ENCODE results near the gene PRCP. TPM values are rescaled to one million over a fixed set of nuclear protein-coding genes. Genes with fewer than 3 reads are reported as not detected.

Gene PRCP
- total and polyA plus RNA-seq, 2 experiments from 2014 or later = 33.3 to 52.8 TPM

GRCh38 chr11:82786001-82786400 is 114.2 kb downstream of the PRCP start:
- Histone ChIP-seq H3K27ac (ENCODE audit: low read depth) (no peak overlapping the region), H3K27me3 (ENCODE audit: insufficient read depth) (no peaks in the 10 kb centered on the region), H3K4me3 (no peak overlapping the region), H3K36me3 (ENCODE audit: insufficient read depth) (no peaks in the 10 kb centered on the region), H4K20me1 (replicated peaks; ENCODE audit: insufficient read depth) (no peaks in the 10 kb centered on the region), H3K9me2 (ENCODE audit: insufficient read depth) (no peaks in the 10 kb centered on the region), H3K4me1 (ENCODE audit: insufficient read depth) (peaks cover 4% of the 10 kb centered on the region; the same call in 1 of the 2 replicates), H3K4me2 (no peak overlapping the region), H3K79me2 (replicated peaks; ENCODE audit: insufficient read depth) (no peaks in the 10 kb centered on the region), H3F3A (replicated peaks; ENCODE audit: low read depth) (no peaks in the 10 kb centered on the region), H2AFZ (peak overlapping the region; percentile 56)
- Mint-ChIP-seq H3K9me3 (no peaks in the 10 kb centered on the region; the same call in 2 of the 3 replicates), H3K27me3 (ENCODE audit: insufficient read depth, low read depth, poor library complexity) (no peaks in the 10 kb centered on the region), H3K4me3 (no peak overlapping the region), H3K4me1 (peaks cover 7% of the 10 kb centered on the region; the same call in 2 of the 3 replicates), H3K27ac (no peak overlapping the region), H3K36me3 (ENCODE audit: low read depth) (no peaks in the 10 kb centered on the region)
- no peak for TF ChIP-seq ZNF114 (CRISPR knock-in tag; IDR thresholded peaks at IDR 0.05)
- TF ChIP-seq EZH2phosphoT487 (IDR thresholded peaks at IDR 0.05; ENCODE audit: unreplicated experiment) = no peak
- TF ChIP-seq EZH2 (IDR thresholded peaks at IDR 0.05; ENCODE audit: low read depth, unreplicated experiment) = no peak
- no peak for TF ChIP-seq CREB1 (CRISPR knock-in tag; IDR thresholded peaks at IDR 0.05; ENCODE audit: low read depth)
- no peak for TF ChIP-seq CTCF (conservative IDR thresholded peaks at IDR 0.05; ENCODE audit: low read depth in 2 of 2)
- TF ChIP-seq STAT1 (IDR thresholded peaks at IDR 0.05; ENCODE audit: unreplicated experiment) = no peak
- TF ChIP-seq POLR2AphosphoS5 (IDR thresholded peaks at IDR 0.05; ENCODE audit: low read depth) = no peak
- ATAC-seq (no peak), DNase-seq (ENCODE audit: low spot score) (no peak)

- Histone ChIP-seq H2AFZ (no peak overlapping the region), H4K20me1 (replicated peaks; ENCODE audit: insufficient read depth) (no peaks in the 10 kb centered on the region), H3K27ac (ENCODE audit: low read depth) (no peak overlapping the region), H3K9me2 (ENCODE audit: insufficient read depth) (no peaks in the 10 kb centered on the region), H3F3A (replicated peaks; ENCODE audit: low read depth) (no peaks in the 10 kb centered on the region), H3K27me3 (ENCODE audit: insufficient read depth) (no peaks in the 10 kb centered on the region), H3K4me3 (no peak overlapping the region), H3K79me2 (replicated peaks; ENCODE audit: insufficient read depth) (no peaks in the 10 kb centered on the region), H3K4me2 (no peak overlapping the region), H3K4me1 (ENCODE audit: insufficient read depth) (no peaks in the 10 kb centered on the region; the same call in 1 of the 2 replicates), H3K36me3 (ENCODE audit: insufficient read depth) (no peaks in the 10 kb centered on the region)
- Mint-ChIP-seq H3K9me3 (no peaks in the 10 kb centered on the region; the same call in 2 of the 3 replicates), H3K36me3 (ENCODE audit: low read depth) (no peaks in the 10 kb centered on the region), H3K4me1 (no peaks in the 10 kb centered on the region), H3K4me3 (no peak overlapping the region), H3K27ac (no peak overlapping the region), H3K27me3 (ENCODE audit: insufficient read depth, low read depth, poor library complexity) (no peaks in the 10 kb centered on the region)
- no peak for DNase-seq (ENCODE audit: low spot score)
- no peak for ATAC-seq
- TF ChIP-seq CREB1 (CRISPR knock-in tag; IDR thresholded peaks at IDR 0.05; ENCODE audit: low read depth) = no peak
- TF ChIP-seq EZH2 (IDR thresholded peaks at IDR 0.05; ENCODE audit: low read depth, unreplicated experiment) = no peak
- no peak for TF ChIP-seq ZNF331 (CRISPR knock-in tag; IDR thresholded peaks at IDR 0.05; ENCODE audit: low read depth)
- no peak for TF ChIP-seq ETS1 (IDR thresholded peaks at IDR 0.05)
- TF ChIP-seq, protein P1, sequence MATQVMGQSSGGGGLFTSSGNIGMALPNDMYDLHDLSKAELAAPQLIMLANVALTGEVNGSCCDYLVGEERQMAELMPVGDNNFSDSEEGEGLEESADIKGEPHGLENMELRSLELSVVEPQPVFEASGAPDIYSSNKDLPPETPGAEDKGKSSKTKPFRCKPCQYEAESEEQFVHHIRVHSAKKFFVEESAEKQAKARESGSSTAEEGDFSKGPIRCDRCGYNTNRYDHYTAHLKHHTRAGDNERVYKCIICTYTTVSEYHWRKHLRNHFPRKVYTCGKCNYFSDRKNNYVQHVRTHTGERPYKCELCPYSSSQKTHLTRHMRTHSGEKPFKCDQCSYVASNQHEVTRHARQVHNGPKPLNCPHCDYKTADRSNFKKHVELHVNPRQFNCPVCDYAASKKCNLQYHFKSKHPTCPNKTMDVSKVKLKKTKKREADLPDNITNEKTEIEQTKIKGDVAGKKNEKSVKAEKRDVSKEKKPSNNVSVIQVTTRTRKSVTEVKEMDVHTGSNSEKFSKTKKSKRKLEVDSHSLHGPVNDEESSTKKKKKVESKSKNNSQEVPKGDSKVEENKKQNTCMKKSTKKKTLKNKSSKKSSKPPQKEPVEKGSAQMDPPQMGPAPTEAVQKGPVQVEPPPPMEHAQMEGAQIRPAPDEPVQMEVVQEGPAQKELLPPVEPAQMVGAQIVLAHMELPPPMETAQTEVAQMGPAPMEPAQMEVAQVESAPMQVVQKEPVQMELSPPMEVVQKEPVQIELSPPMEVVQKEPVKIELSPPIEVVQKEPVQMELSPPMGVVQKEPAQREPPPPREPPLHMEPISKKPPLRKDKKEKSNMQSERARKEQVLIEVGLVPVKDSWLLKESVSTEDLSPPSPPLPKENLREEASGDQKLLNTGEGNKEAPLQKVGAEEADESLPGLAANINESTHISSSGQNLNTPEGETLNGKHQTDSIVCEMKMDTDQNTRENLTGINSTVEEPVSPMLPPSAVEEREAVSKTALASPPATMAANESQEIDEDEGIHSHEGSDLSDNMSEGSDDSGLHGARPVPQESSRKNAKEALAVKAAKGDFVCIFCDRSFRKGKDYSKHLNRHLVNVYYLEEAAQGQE (IDR thresholded peaks at IDR 0.05; ENCODE audit: unreplicated experiment) = no peak
- no peak for TF ChIP-seq CTCF (conservative IDR thresholded peaks at IDR 0.05; ENCODE audit: low read depth in 2 of 2)
These were observed 117.3 kb downstream of the PRCP start for GRCh38 chr11:82782825-82783374.
